Chondrocyte (in vitro differentiated cells): ENCODE measurements around the gene NINJ1. TPM values are rescaled to one million over a fixed set of nuclear protein-coding genes. Genes with fewer than 3 reads are reported as not detected.

Source experiments
- DNase-seq: peaks from one replicate; pipeline ENCODE4 v3.0.0; 2021; ENCODE audit warnings: mixed read lengths, low spot score
- H3K27ac Mint-ChIP-seq: one replicate; pipeline ENCODE4 v1.8.0; 2021; ENCODE audit warnings: mild to moderate bottlenecking, moderate library complexity, mixed read lengths; ENCODE audit not compliant: unreplicated experiment
- H3K27me3 Mint-ChIP-seq: 2 replicates; pipeline ENCODE4 v1.8.0; 2021; ENCODE audit warnings: low read depth, mixed read lengths
- H3K36me3 Mint-ChIP-seq: 2 replicates; pipeline ENCODE4 v1.8.0; 2021; ENCODE audit warnings: low read depth, mixed read lengths
- H3K4me1 Mint-ChIP-seq: 2 replicates; pipeline ENCODE4 v1.8.0; 2021; ENCODE audit warnings: low read depth, mild to moderate bottlenecking, mixed read lengths
- H3K4me3 Mint-ChIP-seq: one replicate; pipeline ENCODE4 v1.8.0; 2021; ENCODE audit warnings: mild to moderate bottlenecking, moderate library complexity, mixed read lengths; ENCODE audit not compliant: unreplicated experiment
- H3K9me3 Mint-ChIP-seq: 2 replicates; pipeline ENCODE4 v1.8.0; 2021; ENCODE audit warnings: low read depth, mixed read lengths
- total RNA-seq: library from RNA; stranded (reverse); gene quantifications from 3 replicates; pipeline ENCODE4 v1.2.1, GENCODE V29; 2021
- TF ChIP-seq, protein P1 (sequence below): fragments of 200-600 bp; sonication (generic); IDR thresholded peaks from 2 replicates; pipeline ENCODE4 v1.5.0; 2021; ENCODE audit warnings: antibody characterized with exemption, mild to moderate bottlenecking, moderate library complexity

Gene NINJ1
- total RNA-seq, 1 donor from 2014 or later, result 33.6 TPM

- TF ChIP-seq, protein P1, sequence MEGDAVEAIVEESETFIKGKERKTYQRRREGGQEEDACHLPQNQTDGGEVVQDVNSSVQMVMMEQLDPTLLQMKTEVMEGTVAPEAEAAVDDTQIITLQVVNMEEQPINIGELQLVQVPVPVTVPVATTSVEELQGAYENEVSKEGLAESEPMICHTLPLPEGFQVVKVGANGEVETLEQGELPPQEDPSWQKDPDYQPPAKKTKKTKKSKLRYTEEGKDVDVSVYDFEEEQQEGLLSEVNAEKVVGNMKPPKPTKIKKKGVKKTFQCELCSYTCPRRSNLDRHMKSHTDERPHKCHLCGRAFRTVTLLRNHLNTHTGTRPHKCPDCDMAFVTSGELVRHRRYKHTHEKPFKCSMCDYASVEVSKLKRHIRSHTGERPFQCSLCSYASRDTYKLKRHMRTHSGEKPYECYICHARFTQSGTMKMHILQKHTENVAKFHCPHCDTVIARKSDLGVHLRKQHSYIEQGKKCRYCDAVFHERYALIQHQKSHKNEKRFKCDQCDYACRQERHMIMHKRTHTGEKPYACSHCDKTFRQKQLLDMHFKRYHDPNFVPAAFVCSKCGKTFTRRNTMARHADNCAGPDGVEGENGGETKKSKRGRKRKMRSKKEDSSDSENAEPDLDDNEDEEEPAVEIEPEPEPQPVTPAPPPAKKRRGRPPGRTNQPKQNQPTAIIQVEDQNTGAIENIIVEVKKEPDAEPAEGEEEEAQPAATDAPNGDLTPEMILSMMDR, result no peak
- no peak overlapping the region for H3K4me3 Mint-ChIP-seq
- DNase-seq, result no peak
- H3K27me3 Mint-ChIP-seq, result no peaks in the 10 kb centered on the region
- H3K36me3 Mint-ChIP-seq, result no peaks in the 10 kb centered on the region
- peaks cover 3% of the 10 kb centered on the region for H3K4me1 Mint-ChIP-seq
- no peaks in the 10 kb centered on the region for H3K9me3 Mint-ChIP-seq
- H3K27ac Mint-ChIP-seq, result no peak overlapping the region
These were observed 57.3 kb downstream of the NINJ1 start for GRCh38 chr9:93076792-93077128.

- no peak overlapping the region for H3K4me3 Mint-ChIP-seq
- H3K9me3 Mint-ChIP-seq, result no peaks in the 10 kb centered on the region
- no peaks in the 10 kb centered on the region for H3K36me3 Mint-ChIP-seq
- H3K4me1 Mint-ChIP-seq, result peaks cover 3% of the 10 kb centered on the region
- TF ChIP-seq, protein P1, result no peak
- no peak overlapping the region for H3K27ac Mint-ChIP-seq
- no peaks in the 10 kb centered on the region for H3K27me3 Mint-ChIP-seq
- no peak for DNase-seq
These were observed 57.8 kb downstream of the NINJ1 start for GRCh38 chr9:93076101-93076791.

- Mint-ChIP-seq H3K27me3 (no peaks in the 10 kb centered on the region), H3K27ac (no peak overlapping the region), H3K36me3 (no peaks in the 10 kb centered on the region), H3K4me3 (no peak overlapping the region), H3K9me3 (peaks cover 7% of the 10 kb centered on the region), H3K4me1 (peaks cover 3% of the 10 kb centered on the region)
- DNase-seq, result no peak
- TF ChIP-seq, protein P1, result no peak
These were observed 61.7 kb downstream of the NINJ1 start for GRCh38 chr9:93072383-93072795.

Other genes starting within 250 kb of the NINJ1 start
- gene FGD3, start 186.7 kb downstream of the NINJ1 start, total RNA-seq, result not detected in 3 replicates
- not detected in 3 replicates for gene SUSD3, start 75.5 kb downstream of the NINJ1 start, total RNA-seq
- gene CARD19, start 38.0 kb downstream of the NINJ1 start, total RNA-seq, result 28.3 to 41.7 TPM (median 40.5 TPM) in 3 replicates
- gene WNK2, start 49.9 kb upstream of the NINJ1 start, total RNA-seq, result 0.44 to 3.3 TPM (median 2.3 TPM) in 3 replicates